ENCODE measurements around the gene CCR6. TPM values are rescaled to one million over a fixed set of nuclear protein-coding genes. Genes with fewer than 3 reads are reported as not detected.
"Not testable (repeated sequence)": the region's sequence is repeated elsewhere in the genome, so short reads cannot be mapped to it uniquely, and the experiment has no call there.

Gene CCR6
- total and polyA plus RNA-seq, 10 of the 15 experiments (the other 5 are each of a cell fraction or from before 2014, with no cell fraction given), result 2.2 to 7.6 (median 6.7) TPM

DNA sequence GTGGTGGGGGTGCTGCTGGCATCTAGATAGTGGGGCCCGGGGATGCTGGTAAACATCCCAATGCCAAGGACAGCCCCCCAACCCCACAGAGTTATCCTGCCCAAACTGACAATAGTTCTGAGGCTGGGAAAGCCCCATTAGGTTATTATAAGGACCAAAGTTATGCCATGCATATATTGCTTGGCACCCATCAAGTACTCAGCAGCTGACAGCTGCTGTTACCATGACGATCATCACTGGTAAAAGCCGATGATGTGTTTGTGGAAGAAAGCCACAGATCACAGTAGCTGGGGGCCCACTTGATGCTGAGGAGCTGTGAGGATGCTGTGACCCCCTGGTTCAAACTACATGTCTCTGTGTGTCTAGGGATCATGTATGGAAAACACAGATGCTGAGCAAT, 62.2 kb downstream of the CCR6 start:
- H2AFZ ChIP-seq (ENCODE audit: control insufficient read depth, low read depth, low read length); H3K4me3 ChIP-seq; H3K9ac ChIP-seq (ENCODE audit: control insufficient read depth, insufficient read depth, low read length); H3K4me2 ChIP-seq (ENCODE audit: control insufficient read depth, insufficient read depth); SMC1A ChIA-PET (ENCODE audit: uncharacterized antibody, unreplicated experiment); intact Hi-C loops (cut with micrococcal nuclease; ENCODE audit: unreplicated experiment); RAD21 ChIA-PET (ENCODE audit: unreplicated experiment); H3K27me3 ChIP-seq (replicated peaks in 1 of 2; ENCODE audit: control insufficient read depth in 2 of 2, insufficient read depth in 2 of 2, low read length in 1 of 2); H3K9me3 ChIP-seq (replicated peaks; ENCODE audit: control insufficient read depth, insufficient read depth, low read length); CTCF ChIA-PET; H3K4me1 ChIP-seq (ENCODE audit: control insufficient read depth, insufficient read depth, low read length); DNase-seq (ENCODE audit: low read depth, low spot score); POLR2A ChIA-PET; H3K79me2 ChIP-seq (ENCODE audit: control insufficient read depth, insufficient read depth, low read length); BruUV-seq (replicated peaks); ATAC-seq; FAIRE-seq; H3K36me3 ChIP-seq (ENCODE audit: control insufficient read depth in 2 of 2, insufficient read depth in 2 of 2, low read length in 1 of 2); H3K27ac ChIP-seq (ENCODE audit: control insufficient read depth, insufficient read depth); H4K20me1 ChIP-seq (ENCODE audit: control insufficient read depth, insufficient read depth): not testable (repeated sequence)
- in situ Hi-C loops (cut with MboI), result loop anchor here (10.0 kb wide), 1 partner anchor 120 kb away; no protein-coding TSS in a partner anchor
- WGBS (ENCODE audit: insufficient coverage, insufficient replicate concordance, low lambda C conversion rate, missing lambda C conversion rate), result 0% methylated on average over 3 of the region's 3 CpGs

DNA sequence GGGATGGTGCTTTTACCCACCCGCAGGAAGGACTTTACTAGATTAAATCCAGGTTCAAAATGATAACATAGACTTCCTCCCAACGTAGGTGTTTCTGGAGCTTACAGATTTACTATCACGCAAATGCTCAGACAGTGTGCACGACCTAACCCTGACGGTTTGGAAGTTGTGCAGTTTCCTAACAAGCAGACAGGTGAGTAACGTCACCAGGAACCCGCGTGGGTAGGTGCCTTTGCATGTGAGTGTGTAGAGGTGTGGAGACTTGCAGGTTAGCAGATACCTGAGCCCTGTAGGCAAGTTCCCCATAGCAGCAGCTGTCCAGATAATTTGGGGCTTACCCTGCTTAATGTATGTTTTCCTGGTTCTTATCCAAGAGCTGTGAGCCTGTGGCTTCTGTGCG, 64.4 kb downstream of the CCR6 start:
- H2AFZ ChIP-seq (ENCODE audit: control insufficient read depth, low read depth, low read length); H3K4me1 ChIP-seq (ENCODE audit: control insufficient read depth, insufficient read depth, low read length); H3K27ac ChIP-seq (ENCODE audit: control insufficient read depth, insufficient read depth); H3K9me3 ChIP-seq (replicated peaks; ENCODE audit: control insufficient read depth, insufficient read depth, low read length); SMC1A ChIA-PET (ENCODE audit: uncharacterized antibody, unreplicated experiment); CTCF ChIA-PET; FAIRE-seq; RAD21 ChIA-PET (ENCODE audit: unreplicated experiment); POLR2A ChIA-PET; H3K27me3 ChIP-seq (replicated peaks in 1 of 2; ENCODE audit: control insufficient read depth in 2 of 2, insufficient read depth in 2 of 2, low read length in 1 of 2); H3K4me3 ChIP-seq; H3K4me2 ChIP-seq (ENCODE audit: control insufficient read depth, insufficient read depth); H3K9ac ChIP-seq (ENCODE audit: control insufficient read depth, insufficient read depth, low read length); BruUV-seq (replicated peaks); ATAC-seq; intact Hi-C loops (cut with micrococcal nuclease; ENCODE audit: unreplicated experiment); H3K79me2 ChIP-seq (ENCODE audit: control insufficient read depth, insufficient read depth, low read length); H4K20me1 ChIP-seq (ENCODE audit: control insufficient read depth, insufficient read depth); DNase-seq (ENCODE audit: low read depth, low spot score); H3K36me3 ChIP-seq (ENCODE audit: control insufficient read depth in 2 of 2, insufficient read depth in 2 of 2, low read length in 1 of 2): not testable (repeated sequence)
- in situ Hi-C loops (cut with MboI), result loop anchor here (10.0 kb wide), 1 partner anchor 118 kb away; no protein-coding TSS in a partner anchor
- 55% methylated on average over 9 of the region's 9 CpGs for WGBS (ENCODE audit: insufficient coverage, insufficient replicate concordance, low lambda C conversion rate, missing lambda C conversion rate)

Other genes with a start within 250 kb of the CCR6 start
- 76.4 and 78.7 TPM in 2 replicates for gene RNASET2, start 166.5 kb upstream of the CCR6 start, total RNA-seq (2014; rRNA removed)
- gene RNASET2, start 166.5 kb upstream of the CCR6 start, total RNA-seq (2014; rRNA removed; fragmentation: Illumina TruSeq; extraction: Trizol), result 40.3 and 41.7 TPM in 2 replicates
- gene RNASET2, start 166.5 kb upstream of the CCR6 start, total RNA-seq (2021), result 62.1 and 62.9 TPM in 2 replicates
- 219 and 225 TPM in 2 replicates for gene RNASET2, start 166.5 kb upstream of the CCR6 start, polyA plus RNA-seq (2011; rRNA removed)
- gene RNASET2, start 166.5 kb upstream of the CCR6 start, polyA plus RNA-seq (2014; fragmentation: Illumina TruSeq; extraction: Trizol), result 42.6 and 48.4 TPM in 2 replicates
- 10 to 100 TPM in 1 of 2 experiments, 1 to 10 TPM in 1; 5.5 to 17.8 TPM for gene RNASET2, start 166.5 kb upstream of the CCR6 start, polyA plus RNA-seq (2014; fragmentation: Nextera tagmentation; extraction: Ambion mirVana)
- gene RNASET2, start 166.5 kb upstream of the CCR6 start, polyA plus RNA-seq (2014; rRNA removed), result 72.0 and 83.6 TPM in 2 replicates
- 10 to 100 TPM; 42.7 to 51.9 TPM for gene RNASET2, start 166.5 kb upstream of the CCR6 start, polyA plus RNA-seq (2016; fragmentation: Nextera tagmentation; extraction: Ambion mirVana)
- gene CEP43, start 123.7 kb upstream of the CCR6 start, total RNA-seq (2014; rRNA removed), result 16.3 and 23.1 TPM in 2 replicates
- 23.4 and 25.4 TPM in 2 replicates for gene CEP43, start 123.7 kb upstream of the CCR6 start, total RNA-seq (2014; rRNA removed; fragmentation: Illumina TruSeq; extraction: Trizol)
- gene CEP43, start 123.7 kb upstream of the CCR6 start, total RNA-seq (2021), result 16.5 and 19.5 TPM in 2 replicates
- 49.9 and 77.7 TPM in 2 replicates for gene CEP43, start 123.7 kb upstream of the CCR6 start, polyA plus RNA-seq (2011; rRNA removed)
- 27.3 and 33.7 TPM in 2 replicates for gene CEP43, start 123.7 kb upstream of the CCR6 start, polyA plus RNA-seq (2014; fragmentation: Illumina TruSeq; extraction: Trizol)
- 10 to 100 TPM in 1 of 2 experiments, 1 to 10 TPM in 1; 7.7 to 11.4 TPM for gene CEP43, start 123.7 kb upstream of the CCR6 start, polyA plus RNA-seq (2014; fragmentation: Nextera tagmentation; extraction: Ambion mirVana)
- 23.8 and 23.9 TPM in 2 replicates for gene CEP43, start 123.7 kb upstream of the CCR6 start, polyA plus RNA-seq (2014; rRNA removed)
- 10 to 100 TPM; 41.8 to 44.2 TPM for gene CEP43, start 123.7 kb upstream of the CCR6 start, polyA plus RNA-seq (2016; fragmentation: Nextera tagmentation; extraction: Ambion mirVana)
- not detected in 2 replicates for gene GPR31, start 34.9 kb downstream of the CCR6 start, total RNA-seq (2014; rRNA removed)
- gene GPR31, start 34.9 kb downstream of the CCR6 start, total RNA-seq (2014; rRNA removed; fragmentation: Illumina TruSeq; extraction: Trizol), result not detected in 2 replicates
- not detected in 2 replicates for gene GPR31, start 34.9 kb downstream of the CCR6 start, total RNA-seq (2021)
- gene GPR31, start 34.9 kb downstream of the CCR6 start, polyA plus RNA-seq (2011; rRNA removed), result not detected in 2 replicates
- gene GPR31, start 34.9 kb downstream of the CCR6 start, polyA plus RNA-seq (2014; fragmentation: Illumina TruSeq; extraction: Trizol), result not detected in 2 replicates
- gene GPR31, start 34.9 kb downstream of the CCR6 start, polyA plus RNA-seq (2014; fragmentation: Nextera tagmentation; extraction: Ambion mirVana), result not detected
- not detected in 2 replicates for gene GPR31, start 34.9 kb downstream of the CCR6 start, polyA plus RNA-seq (2014; rRNA removed)
- not detected for gene GPR31, start 34.9 kb downstream of the CCR6 start, polyA plus RNA-seq (2016; fragmentation: Nextera tagmentation; extraction: Ambion mirVana)
- gene UNC93A, start 168.2 kb downstream of the CCR6 start, total RNA-seq (2014; rRNA removed), result 0.16 TPM in 1 of 2 replicates, not detected in the other
- not detected in 2 replicates for gene UNC93A, start 168.2 kb downstream of the CCR6 start, total RNA-seq (2014; rRNA removed; fragmentation: Illumina TruSeq; extraction: Trizol)
- gene UNC93A, start 168.2 kb downstream of the CCR6 start, total RNA-seq (2021), result not detected in 2 replicates
- not detected in 2 replicates for gene UNC93A, start 168.2 kb downstream of the CCR6 start, polyA plus RNA-seq (2011; rRNA removed)
- gene UNC93A, start 168.2 kb downstream of the CCR6 start, polyA plus RNA-seq (2014; fragmentation: Illumina TruSeq; extraction: Trizol), result not detected in 2 replicates
- under 1 TPM in 1 of 2 experiments, not detected in 1; 0.37 TPM for gene UNC93A, start 168.2 kb downstream of the CCR6 start, polyA plus RNA-seq (2014; fragmentation: Nextera tagmentation; extraction: Ambion mirVana)
- not detected in 2 replicates for gene UNC93A, start 168.2 kb downstream of the CCR6 start, polyA plus RNA-seq (2014; rRNA removed)
- gene UNC93A, start 168.2 kb downstream of the CCR6 start, polyA plus RNA-seq (2016; fragmentation: Nextera tagmentation; extraction: Ambion mirVana), result not detected
- not detected in 2 replicates for gene TTLL2, start 202.0 kb downstream of the CCR6 start, total RNA-seq (2014; rRNA removed)
- not detected in 2 replicates for gene TTLL2, start 202.0 kb downstream of the CCR6 start, total RNA-seq (2014; rRNA removed; fragmentation: Illumina TruSeq; extraction: Trizol)
- gene TTLL2, start 202.0 kb downstream of the CCR6 start, total RNA-seq (2021), result not detected in 2 replicates
- not detected in 2 replicates for gene TTLL2, start 202.0 kb downstream of the CCR6 start, polyA plus RNA-seq (2011; rRNA removed)
- not detected in 2 replicates for gene TTLL2, start 202.0 kb downstream of the CCR6 start, polyA plus RNA-seq (2014; fragmentation: Illumina TruSeq; extraction: Trizol)
- gene TTLL2, start 202.0 kb downstream of the CCR6 start, polyA plus RNA-seq (2014; fragmentation: Nextera tagmentation; extraction: Ambion mirVana), result not detected
- gene TTLL2, start 202.0 kb downstream of the CCR6 start, polyA plus RNA-seq (2014; rRNA removed), result not detected in 2 replicates
- not detected for gene TTLL2, start 202.0 kb downstream of the CCR6 start, polyA plus RNA-seq (2016; fragmentation: Nextera tagmentation; extraction: Ambion mirVana)

Data from GM12878 (cell line).